OCI-LY3 (cell line): Measurements from ENCODE around the gene ATP2C1.
"Not testable (repeated sequence)": the region's sequence is repeated elsewhere in the genome, so short reads cannot be mapped to it uniquely, and the experiment has no call there.

ENCODE experiments used
- H2AFZ ChIP-seq: fragments of 200-600, 300-600 bp; shearing (Covaris generic); 2 replicates; pipeline ENCODE4 v1.6.0; 2014; ENCODE audit warnings: antibody characterized with exemption, low read depth, low read length
- H3K27ac ChIP-seq: fragments of 200-600, 300-600 bp; sonication (generic); 2 replicates; pipeline ENCODE4 v1.5.1; 2014; ENCODE audit warnings: mild to moderate bottlenecking, low read length, moderate library complexity, mixed read lengths
- H3K27me3 ChIP-seq: fragments of 200-600, 300-600 bp; sonication (generic); 2 replicates; pipeline ENCODE4 v1.6.1; 2014; ENCODE audit warnings: low read depth, low read length, mixed read lengths
- H3K36me3 ChIP-seq: fragments of 200-600, 300-600 bp; sonication (generic); replicated peaks from 2 replicates; pipeline ENCODE3; 2014; ENCODE audit warnings: low read depth, low read length, mixed read lengths
- H3K4me1 ChIP-seq: fragments of 300-600, 200-600 bp; sonication (generic); 2 replicates; pipeline ENCODE4 v1.6.1; 2014; ENCODE audit warnings: low read length, mixed read lengths
- H3K4me2 ChIP-seq: fragments of 200-600, 300-600 bp; sonication (generic); 2 replicates; pipeline ENCODE4 v1.6.1; 2014; ENCODE audit warnings: low read length, mixed read lengths
- H3K4me3 ChIP-seq: fragments of 300-600, 200-600 bp; sonication (generic); 2 replicates; pipeline ENCODE4 v1.5.1; 2014; ENCODE audit warnings: antibody characterized with exemption, mild to moderate bottlenecking, low read length, moderate library complexity
- H3K79me2 ChIP-seq: fragments of 300-600, 200-600 bp; shearing (Covaris generic); 2 replicates; pipeline ENCODE4 v1.6.1; 2014; ENCODE audit warnings: mild to moderate bottlenecking, low read length, mixed read lengths
- H3K9ac ChIP-seq: fragments of 300-600, 200-600 bp; shearing (Covaris generic); 2 replicates; pipeline ENCODE4 v1.6.0; 2014; ENCODE audit warnings: mild to moderate bottlenecking, low read length, moderate library complexity
- H3K9me3 ChIP-seq: fragments of 200-600, 300-600 bp; shearing (Covaris generic); 2 replicates; pipeline ENCODE4 v1.6.1; 2014; ENCODE audit warnings: low read length, mixed read lengths; ENCODE audit not compliant: insufficient read depth
- H4K20me1 ChIP-seq: fragments of 200-600, 300-600 bp; sonication (generic); 2 replicates; pipeline ENCODE4 v1.6.1; 2016; ENCODE audit warnings: low read length, mixed read lengths; ENCODE audit not compliant: insufficient read depth
- CTCF ChIP-seq: fragments of 200-600, 300-600 bp; sonication (generic); IDR thresholded peaks from 2 replicates; pipeline ENCODE4 v1.5.1; 2014; ENCODE audit warnings: antibody characterized with exemption, low read length, low read depth
- EZH2phosphoT487 ChIP-seq: fragments of 200-600 bp; shearing (Covaris generic); IDR thresholded peaks from 2 replicates; pipeline ENCODE4 v1.6.1; 2018; ENCODE audit warnings: antibody characterized with exemption, mixed run types, low read depth

The ATP2C1 gene

GRCh38 chr3:130853581-130853980, 40.3 kb upstream of the ATP2C1 start:
- Histone ChIP-seq H3K4me2 (no peak overlapping the region), H3K9me3 (no peaks in the 10 kb centered on the region), H2AFZ (no peak overlapping the region), H3K36me3 (no peaks in the 10 kb centered on the region), H3K79me2 (no peaks in the 10 kb centered on the region), H3K27me3 (no peaks in the 10 kb centered on the region), H3K4me3 (no peak overlapping the region), H3K9ac (no peak overlapping the region), H3K27ac (no peak overlapping the region), H3K4me1 (peaks cover 20% of the 10 kb centered on the region), H4K20me1 (no peaks in the 10 kb centered on the region)
- TF ChIP-seq CTCF (no peak), EZH2phosphoT487 (no peak)

DNA sequence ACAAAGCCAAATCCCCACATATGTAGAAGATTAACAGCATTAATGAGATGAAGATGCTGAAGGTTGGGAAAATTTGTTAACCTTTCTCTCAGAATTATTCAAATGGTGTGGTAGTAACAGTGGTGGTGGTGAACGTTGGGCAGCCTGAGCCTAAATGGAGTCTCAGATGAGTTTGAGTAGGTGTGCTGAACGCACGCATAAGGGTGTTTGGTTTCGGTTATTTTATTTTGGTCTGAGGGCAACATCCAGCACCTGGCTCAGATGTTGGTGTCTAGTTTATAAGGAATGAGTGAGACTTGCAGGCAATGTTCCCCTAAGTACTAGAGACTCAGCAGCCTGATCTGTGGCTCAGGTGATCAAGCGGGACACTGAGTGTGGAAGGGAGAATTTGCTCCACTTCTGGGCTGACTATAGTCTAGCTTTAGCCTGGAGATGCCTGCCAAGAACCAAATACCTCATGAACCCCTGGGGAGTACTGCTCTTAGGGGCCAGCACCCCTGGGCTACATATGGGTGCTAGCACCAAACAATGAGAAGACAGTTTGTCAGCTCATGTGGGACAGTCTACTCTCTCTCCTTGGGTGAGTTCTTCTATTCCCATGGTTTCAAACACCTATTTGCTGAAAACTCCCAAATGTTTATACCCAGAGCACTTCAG, 39.5 kb upstream of the ATP2C1 start:
- Histone ChIP-seq H3K4me3 (no peak overlapping the region), H4K20me1 (no peaks in the 10 kb centered on the region), H3K9ac (no peak overlapping the region), H3K9me3 (no peaks in the 10 kb centered on the region), H3K27me3 (no peaks in the 10 kb centered on the region), H3K36me3 (no peaks in the 10 kb centered on the region), H3K27ac (no peak overlapping the region), H2AFZ (no peak overlapping the region), H3K79me2 (no peaks in the 10 kb centered on the region), H3K4me2 (no peak overlapping the region), H3K4me1 (peaks cover 20% of the 10 kb centered on the region)
- TF ChIP-seq CTCF (no peak), EZH2phosphoT487 (no peak)

DNA sequence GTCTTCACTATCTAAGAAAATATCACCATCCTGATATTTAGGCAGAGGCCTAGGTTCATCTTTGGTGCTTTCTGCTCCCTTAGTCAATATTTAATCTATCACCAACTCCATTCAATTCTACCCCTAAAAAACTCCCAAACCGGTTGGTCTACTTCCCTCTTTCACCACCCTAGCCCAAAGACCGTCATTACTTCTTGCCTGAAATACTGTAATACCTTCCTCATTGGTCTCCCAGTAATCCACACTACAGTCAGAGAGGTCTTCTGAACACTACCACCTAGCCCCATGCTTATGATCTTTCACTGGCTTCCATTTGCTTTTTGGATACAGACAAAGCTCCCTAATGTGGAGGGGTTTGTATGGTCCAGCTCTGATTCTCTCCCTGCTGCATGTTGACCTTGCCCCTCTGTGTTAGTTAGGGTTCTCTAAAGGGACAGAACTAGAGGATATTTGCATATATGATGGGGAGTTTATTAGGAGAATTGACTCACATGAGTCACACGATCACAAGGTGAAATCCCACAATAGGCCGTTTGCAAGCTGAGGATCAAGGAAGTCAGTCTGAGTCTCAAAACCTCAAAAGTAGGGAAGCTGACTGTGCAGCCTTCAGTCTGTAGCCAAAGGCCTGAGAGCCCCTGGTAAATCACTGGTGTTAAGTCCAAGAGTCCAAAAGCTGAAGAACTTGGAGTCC, 36.4 kb upstream of the ATP2C1 start:
- Histone ChIP-seq H3K4me1 (peaks cover 9% of the 10 kb centered on the region), H3K4me2 (no peak overlapping the region), H4K20me1 (no peaks in the 10 kb centered on the region), H2AFZ (0 out of 2 replicates have a peak overlapping the region, but pooled peaks have one; percentile 41), H3K4me3 (no peak overlapping the region), H3K27ac (no peak overlapping the region), H3K9ac (no peak overlapping the region), H3K9me3 (no peaks in the 10 kb centered on the region), H3K79me2 (no peaks in the 10 kb centered on the region), H3K27me3 (peaks cover 4% of the 10 kb centered on the region), H3K36me3 (no peaks in the 10 kb centered on the region)
- TF ChIP-seq EZH2phosphoT487 (no peak), CTCF (no peak)

DNA sequence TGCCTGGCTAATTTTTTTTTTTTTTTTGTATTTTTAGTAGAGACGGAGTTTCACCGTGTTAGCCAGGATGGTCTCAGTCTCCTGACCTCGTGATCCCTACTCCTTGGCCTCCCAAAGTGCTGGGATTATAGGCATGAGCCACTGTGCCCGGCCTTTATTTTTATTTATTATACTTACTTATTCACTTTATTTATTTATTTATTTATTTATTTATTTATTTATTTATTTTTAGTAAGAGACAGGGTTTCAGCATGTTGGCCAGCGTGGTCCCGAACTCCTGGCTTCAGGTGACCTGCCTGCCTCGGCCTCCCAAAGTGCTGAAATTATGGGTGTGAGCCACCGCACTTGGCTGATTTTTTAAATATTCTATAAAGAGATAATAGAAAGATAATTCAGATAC, 31.8 kb upstream of the ATP2C1 start:
- not testable (repeated sequence) for H3K27ac ChIP-seq, H4K20me1 ChIP-seq, H3K9me3 ChIP-seq, H2AFZ ChIP-seq, H3K4me2 ChIP-seq, H3K4me1 ChIP-seq, H3K79me2 ChIP-seq, H3K9ac ChIP-seq, H3K27me3 ChIP-seq, H3K4me3 ChIP-seq, H3K36me3 ChIP-seq
